A673 (cell line): ENCODE data around the gene CAPN9.

Experiments used
- CTCF ChIP-seq: fragments of 300-800, 200-600 bp; sonication (generic); conservative IDR thresholded peaks from 2 replicates; pipeline ENCODE4 v1.5.1; 2017; ENCODE audit warnings: low read depth, mild to moderate bottlenecking, antibody characterized with exemption, low read length, moderate library complexity, mixed read lengths
- EZH2 ChIP-seq: fragments of 200-600 bp; sonication (generic); IDR thresholded peaks from 2 replicates; pipeline ENCODE4 v1.6.1; 2017; ENCODE audit warnings: borderline replicate concordance, low read depth, mild to moderate bottlenecking, mixed read lengths, antibody characterized with exemption, low read length; ENCODE audit not compliant: poor library complexity, severe bottlenecking

GRCh38 chr1:230816018-230816417 lies 68.8 kb downstream of the CAPN9 start:
- TF ChIP-seq EZH2 (no peak), CTCF (no peak)
